BJ (cell line): Measurements from ENCODE around the gene SCARB1. TPM values are rescaled to one million over a fixed set of nuclear protein-coding genes. Genes with fewer than 3 reads are reported as not detected.

Source experiments
- CTCF ChIA-PET: fragments of 350-600 bp; formaldehyde crosslinking; extraction: SDS; loops from one replicate; lab custom pipeline; 2021; ENCODE audit warnings: antibody characterized with exemption, inconsistent platforms; lab: Yijun Ruan, JAX
- POLR2A ChIA-PET: fragments of 300-600 bp; sonication (Branson Sonifier 250); formaldehyde crosslinking; extraction: SDS; loops from one replicate; lab custom pipeline; 2021; ENCODE audit warnings: antibody characterized with exemption; lab: Charles Lee
- DNase-seq: peaks from one replicate; pipeline ENCODE4 v3.0.0-alpha.2; 2011; ENCODE audit warnings: low read depth
- H3K27me3 ChIP-seq: 2 replicates; pipeline ENCODE4 v1.6.0; 2011; ENCODE audit warnings: low read length; ENCODE audit not compliant: control insufficient read depth, insufficient read depth
- H3K36me3 ChIP-seq: 2 replicates; pipeline ENCODE4 v1.5.1; 2011; ENCODE audit warnings: low read length; ENCODE audit not compliant: control insufficient read depth, insufficient read depth
- H3K4me3 ChIP-seq: 2 replicates; pipeline ENCODE4 v1.5.1; 2011; ENCODE audit warnings: low read depth, mild to moderate bottlenecking, control low read depth, low read length
- CTCF ChIP-seq: IDR thresholded peaks from 2 replicates; pipeline ENCODE4 v1.5.1; 2011; ENCODE audit warnings: low read depth, mild to moderate bottlenecking, control low read depth, inconsistent platforms, low read length, moderate library complexity; ENCODE audit not compliant: insufficient read depth
- polyA plus RNA-seq: library from polyadenylated mRNA; depleted of rRNA; stranded (reverse); fragments of >200 nt; gene quantifications from 2 replicates; pipeline ENCODE4 v1.2.3, GENCODE V29; 2011

SCARB1 gene
- polyA plus RNA-seq, 1 experiment = 38.4 TPM

- ChIA-PET POLR2A (no interaction called here), CTCF (no interaction called here)
- H3K36me3 ChIP-seq = peaks cover 9% of the 10 kb centered on the region
- no peak for TF ChIP-seq CTCF
- no peak for DNase-seq
- no peak overlapping the region for H3K4me3 ChIP-seq
- H3K27me3 ChIP-seq = no peaks in the 10 kb centered on the region
Observed at GRCh38 chr12:124814741-124815613, 48.7 kb downstream of the SCARB1 start.

- no peak for DNase-seq
- CTCF ChIA-PET = no interaction called here
Observed at GRCh38 chr12:124813782-124814181, 49.9 kb downstream of the SCARB1 start.

GRCh38 chr12:124812979-124813378 is 50.7 kb downstream of the SCARB1 start:
- TF ChIP-seq CTCF = no peak
- ChIA-PET POLR2A (no interaction called here), CTCF (no interaction called here)
- DNase-seq = no peak
- H3K4me3 ChIP-seq = no peak overlapping the region
- peaks cover 11% of the 10 kb centered on the region for H3K36me3 ChIP-seq
- no peaks in the 10 kb centered on the region for H3K27me3 ChIP-seq

More at GRCh38 chr12:124813782-124814181, 49.9 kb downstream of the SCARB1 start:
- H3K36me3 ChIP-seq = peaks cover 11% of the 10 kb centered on the region
- TF ChIP-seq CTCF = no peak
- POLR2A ChIA-PET = interaction anchor here (0.5 kb wide), 1 partner anchor 96 kb away, joined by 8 read pairs; no protein-coding TSS in a partner anchor
- H3K4me3 ChIP-seq = no peak overlapping the region
- H3K27me3 ChIP-seq = no peaks in the 10 kb centered on the region

GRCh38 chr12:124812356-124812755 is 51.3 kb downstream of the SCARB1 start:
- ChIA-PET CTCF (no interaction called here), POLR2A (no interaction called here)
- Histone ChIP-seq H3K27me3 (no peaks in the 10 kb centered on the region), H3K36me3 (peaks cover 11% of the 10 kb centered on the region), H3K4me3 (no peak overlapping the region)
- TF ChIP-seq CTCF = no peak
- no peak for DNase-seq

- DNase-seq = no peak
- POLR2A ChIA-PET = no interaction called here
- TF ChIP-seq CTCF = no peak
- Histone ChIP-seq H3K27me3 (no peaks in the 10 kb centered on the region), H3K36me3 (peaks cover 11% of the 10 kb centered on the region), H3K4me3 (no peak overlapping the region)
- CTCF ChIA-PET = no interaction called here
Observed at GRCh38 chr12:124811633-124812032, 52.0 kb downstream of the SCARB1 start.
